ENCODE measurements around the gene SV2C.

The SV2C gene

DNA sequence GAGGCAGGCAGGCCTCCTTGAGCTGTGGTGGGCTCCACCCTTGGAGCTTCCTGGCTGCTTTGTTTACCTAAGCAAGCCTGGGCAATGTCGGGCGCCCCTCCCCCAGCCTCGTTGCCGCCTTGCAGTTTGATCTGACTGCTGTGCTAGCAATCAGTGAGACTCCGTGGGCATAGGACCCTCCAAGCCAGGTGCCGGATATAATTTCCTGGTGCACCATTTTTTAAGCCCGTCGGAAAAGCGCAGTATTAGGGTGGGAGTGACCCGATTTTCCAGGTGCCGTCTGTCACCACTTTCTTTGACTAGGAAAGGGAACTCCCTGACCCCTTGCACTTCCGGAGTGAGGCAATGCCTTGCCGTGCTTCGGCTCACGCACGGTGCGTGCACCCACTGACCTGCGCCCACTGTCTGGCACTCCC lies 45.4 kb upstream of the SV2C start (continued):
- TF ChIP-seq, protein P1, sequence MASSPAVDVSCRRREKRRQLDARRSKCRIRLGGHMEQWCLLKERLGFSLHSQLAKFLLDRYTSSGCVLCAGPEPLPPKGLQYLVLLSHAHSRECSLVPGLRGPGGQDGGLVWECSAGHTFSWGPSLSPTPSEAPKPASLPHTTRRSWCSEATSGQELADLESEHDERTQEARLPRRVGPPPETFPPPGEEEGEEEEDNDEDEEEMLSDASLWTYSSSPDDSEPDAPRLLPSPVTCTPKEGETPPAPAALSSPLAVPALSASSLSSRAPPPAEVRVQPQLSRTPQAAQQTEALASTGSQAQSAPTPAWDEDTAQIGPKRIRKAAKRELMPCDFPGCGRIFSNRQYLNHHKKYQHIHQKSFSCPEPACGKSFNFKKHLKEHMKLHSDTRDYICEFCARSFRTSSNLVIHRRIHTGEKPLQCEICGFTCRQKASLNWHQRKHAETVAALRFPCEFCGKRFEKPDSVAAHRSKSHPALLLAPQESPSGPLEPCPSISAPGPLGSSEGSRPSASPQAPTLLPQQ (tag by site-specific recombination; IDR thresholded peaks at IDR 0.05), result peak; percentile 76
- TF ChIP-seq KLF1 (tag by site-specific recombination; IDR thresholded peaks at IDR 0.05) (peak; percentile 89), ZBTB26 (tag by site-specific recombination; optimal IDR thresholded peaks at IDR 0.05) (peak; percentile 27), ZNF561 (tag by site-specific recombination; IDR thresholded peaks at IDR 0.05; ENCODE audit: borderline replicate concordance) (peak; percentile 88), GLIS2 (tag by site-specific recombination; IDR thresholded peaks at IDR 0.05) (0 out of 2 replicates have a peak, but pooled peaks have one; percentile 3), SP7 (tag by site-specific recombination; IDR thresholded peaks at IDR 0.05) (0 out of 2 replicates have a peak, but pooled peaks have one; percentile 27), ZBTB48 (tag by site-specific recombination; IDR thresholded peaks at IDR 0.05) (peak; percentile 87), ZEB2 (tag by site-specific recombination; IDR thresholded peaks at IDR 0.05) (0 out of 2 replicates have a peak, but pooled peaks have one; percentile 32), SP3 (tag by site-specific recombination; IDR thresholded peaks at IDR 0.05) (peak; percentile 27; the same call in 1 of the 2 replicates), WT1 (tag by site-specific recombination; IDR thresholded peaks at IDR 0.05) (peak; percentile 58; the same call in 1 of the 2 replicates), SP2 (tag by site-specific recombination; IDR thresholded peaks at IDR 0.05) (0 out of 2 replicates have a peak, but pooled peaks have one; percentile 13), ZNF335 (tag by site-specific recombination; conservative IDR thresholded peaks at IDR 0.05) (peak; percentile 67), ZFP69B (tag by site-specific recombination; IDR thresholded peaks at IDR 0.05) (peak; percentile 83; the same call in 1 of the 2 replicates), FEZF1 (tag by site-specific recombination; IDR thresholded peaks at IDR 0.05) (0 out of 2 replicates have a peak, but pooled peaks have one; percentile 9)
- TF ChIP-seq, protein P2, sequence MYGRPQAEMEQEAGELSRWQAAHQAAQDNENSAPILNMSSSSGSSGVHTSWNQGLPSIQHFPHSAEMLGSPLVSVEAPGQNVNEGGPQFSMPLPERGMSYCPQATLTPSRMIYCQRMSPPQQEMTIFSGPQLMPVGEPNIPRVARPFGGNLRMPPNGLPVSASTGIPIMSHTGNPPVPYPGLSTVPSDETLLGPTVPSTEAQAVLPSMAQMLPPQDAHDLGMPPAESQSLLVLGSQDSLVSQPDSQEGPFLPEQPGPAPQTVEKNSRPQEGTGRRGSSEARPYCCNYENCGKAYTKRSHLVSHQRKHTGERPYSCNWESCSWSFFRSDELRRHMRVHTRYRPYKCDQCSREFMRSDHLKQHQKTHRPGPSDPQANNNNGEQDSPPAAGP (tag by site-specific recombination; IDR thresholded peaks at IDR 0.05), result 0 out of 2 replicates have a peak, but pooled peaks have one; percentile 65
- TF ChIP-seq, protein P3, sequence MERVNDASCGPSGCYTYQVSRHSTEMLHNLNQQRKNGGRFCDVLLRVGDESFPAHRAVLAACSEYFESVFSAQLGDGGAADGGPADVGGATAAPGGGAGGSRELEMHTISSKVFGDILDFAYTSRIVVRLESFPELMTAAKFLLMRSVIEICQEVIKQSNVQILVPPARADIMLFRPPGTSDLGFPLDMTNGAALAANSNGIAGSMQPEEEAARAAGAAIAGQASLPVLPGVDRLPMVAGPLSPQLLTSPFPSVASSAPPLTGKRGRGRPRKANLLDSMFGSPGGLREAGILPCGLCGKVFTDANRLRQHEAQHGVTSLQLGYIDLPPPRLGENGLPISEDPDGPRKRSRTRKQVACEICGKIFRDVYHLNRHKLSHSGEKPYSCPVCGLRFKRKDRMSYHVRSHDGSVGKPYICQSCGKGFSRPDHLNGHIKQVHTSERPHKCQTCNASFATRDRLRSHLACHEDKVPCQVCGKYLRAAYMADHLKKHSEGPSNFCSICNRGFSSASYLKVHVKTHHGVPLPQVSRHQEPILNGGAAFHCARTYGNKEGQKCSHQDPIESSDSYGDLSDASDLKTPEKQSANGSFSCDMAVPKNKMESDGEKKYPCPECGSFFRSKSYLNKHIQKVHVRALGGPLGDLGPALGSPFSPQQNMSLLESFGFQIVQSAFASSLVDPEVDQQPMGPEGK (tag by site-specific recombination; IDR thresholded peaks at IDR 0.05), result 0 out of 2 replicates have a peak, but pooled peaks have one; percentile 23
- TF ChIP-seq, protein P4, sequence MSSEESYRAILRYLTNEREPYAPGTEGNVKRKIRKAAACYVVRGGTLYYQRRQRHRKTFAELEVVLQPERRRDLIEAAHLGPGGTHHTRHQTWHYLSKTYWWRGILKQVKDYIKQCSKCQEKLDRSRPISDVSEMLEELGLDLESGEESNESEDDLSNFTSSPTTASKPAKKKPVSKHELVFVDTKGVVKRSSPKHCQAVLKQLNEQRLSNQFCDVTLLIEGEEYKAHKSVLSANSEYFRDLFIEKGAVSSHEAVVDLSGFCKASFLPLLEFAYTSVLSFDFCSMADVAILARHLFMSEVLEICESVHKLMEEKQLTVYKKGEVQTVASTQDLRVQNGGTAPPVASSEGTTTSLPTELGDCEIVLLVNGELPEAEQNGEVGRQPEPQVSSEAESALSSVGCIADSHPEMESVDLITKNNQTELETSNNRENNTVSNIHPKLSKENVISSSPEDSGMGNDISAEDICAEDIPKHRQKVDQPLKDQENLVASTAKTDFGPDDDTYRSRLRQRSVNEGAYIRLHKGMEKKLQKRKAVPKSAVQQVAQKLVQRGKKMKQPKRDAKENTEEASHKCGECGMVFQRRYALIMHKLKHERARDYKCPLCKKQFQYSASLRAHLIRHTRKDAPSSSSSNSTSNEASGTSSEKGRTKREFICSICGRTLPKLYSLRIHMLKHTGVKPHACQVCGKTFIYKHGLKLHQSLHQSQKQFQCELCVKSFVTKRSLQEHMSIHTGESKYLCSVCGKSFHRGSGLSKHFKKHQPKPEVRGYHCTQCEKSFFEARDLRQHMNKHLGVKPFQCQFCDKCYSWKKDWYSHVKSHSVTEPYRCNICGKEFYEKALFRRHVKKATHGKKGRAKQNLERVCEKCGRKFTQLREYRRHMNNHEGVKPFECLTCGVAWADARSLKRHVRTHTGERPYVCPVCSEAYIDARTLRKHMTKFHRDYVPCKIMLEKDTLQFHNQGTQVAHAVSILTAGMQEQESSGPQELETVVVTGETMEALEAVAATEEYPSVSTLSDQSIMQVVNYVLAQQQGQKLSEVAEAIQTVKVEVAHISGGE (tag by site-specific recombination; conservative IDR thresholded peaks at IDR 0.05; ENCODE audit: low read depth), result peak; percentile 93

DNA sequence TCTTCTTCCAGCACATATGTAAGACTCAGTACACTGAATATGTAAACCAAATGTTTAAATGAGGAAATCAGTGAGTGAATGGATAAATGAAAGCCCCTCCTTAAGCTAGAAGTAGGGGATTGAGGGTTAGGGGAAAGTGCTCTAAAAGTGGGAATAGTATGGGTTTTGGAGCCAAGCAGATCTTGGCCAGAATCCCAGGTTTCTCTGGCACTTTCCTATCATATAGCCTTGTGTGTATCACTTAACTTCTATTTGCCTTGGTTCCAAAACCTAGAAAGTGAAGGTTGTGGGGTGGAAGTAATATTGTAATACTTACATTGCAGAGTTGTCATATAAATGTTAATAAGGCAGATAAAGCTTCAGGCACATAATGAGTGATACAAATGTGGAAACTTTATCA lies 45.0 kb upstream of the SV2C start:
- CTCF ChIA-PET, result interaction anchor here (1.1 kb wide), 1 partner anchor 137 kb away, joined by 3 read pairs; no protein-coding TSS in a partner anchor
- POLR2A ChIA-PET, result no interaction called here
- no peak overlapping the region for H3K4me3 ChIP-seq (ENCODE audit: low read depth, low read length)
- TF ChIP-seq ZNF664 (tag by site-specific recombination; IDR thresholded peaks at IDR 0.05) (no peak), CTCF (tag by site-specific recombination; IDR thresholded peaks at IDR 0.05) (no peak), ZNF140 (tag by site-specific recombination; IDR thresholded peaks at IDR 0.05) (no peak), PRDM1 (tag by site-specific recombination; IDR thresholded peaks at IDR 0.05) (no peak), ZNF335 (tag by site-specific recombination; conservative IDR thresholded peaks at IDR 0.05) (no peak), ZNF138 (tag by site-specific recombination; IDR thresholded peaks at IDR 0.05; ENCODE audit: borderline replicate concordance) (no peak), WT1 (tag by site-specific recombination; IDR thresholded peaks at IDR 0.05) (no peak), ZIC2 (tag by site-specific recombination; IDR thresholded peaks at IDR 0.05) (no peak), GLI2 (tag by site-specific recombination; IDR thresholded peaks at IDR 0.05; ENCODE audit: borderline replicate concordance, low read depth) (no peak), ZNF585B (tag by site-specific recombination; IDR thresholded peaks at IDR 0.05) (no peak), GFI1B (tag by site-specific recombination; IDR thresholded peaks at IDR 0.05) (no peak), ZNF23 (tag by site-specific recombination; IDR thresholded peaks at IDR 0.05; ENCODE audit: borderline replicate concordance) (no peak)

More for the DNA sequence above, 45.0 kb upstream of the SV2C start:
- no peaks in the 10 kb centered on the region for H3K4me1 ChIP-seq (ENCODE audit: control insufficient read depth, insufficient read depth, low read length)
- H3K9me3 ChIP-seq (ENCODE audit: control insufficient read depth, insufficient read depth, low read depth, low read length), result no peaks in the 10 kb centered on the region
- no peaks in the 10 kb centered on the region for H3K36me3 ChIP-seq (ENCODE audit: control insufficient read depth in 2 of 2, insufficient read depth in 1 of 2, low read length in 2 of 2)
- H3K27ac ChIP-seq (ENCODE audit: extremely low read depth, low read depth, low read length), result no peak overlapping the region

All from HEK293 (cell line).